Measurements from ENCODE around the gene TDP2. TPM values are rescaled to one million over a fixed set of nuclear protein-coding genes. Genes with fewer than 3 reads are reported as not detected.

TDP2 gene
- total RNA-seq, 2 experiments from 2014 or later: 27.2 to 39.6 TPM

GRCh38 chr6:24619661-24620060 lies 47.0 kb downstream of the TDP2 start:
- H4K20me1 ChIP-seq (ENCODE audit: insufficient read depth, low read length): no peaks in the 10 kb centered on the region
- H2AFZ ChIP-seq (ENCODE audit: low read length): no peak overlapping the region
- intact Hi-C loops (cut with micrococcal nuclease; ENCODE audit: unreplicated experiment): no loop called here
- no peaks in the 10 kb centered on the region for H3K9me2 ChIP-seq (ENCODE audit: insufficient read depth, low read length)
- no peak overlapping the region for H3K4me2 ChIP-seq (ENCODE audit: low read length)
- no TSS peak for BruUV-seq (replicated peaks)
- ChIA-PET CTCF (ENCODE audit: unreplicated experiment) (no interaction called here), POLR2A (interaction anchor here (0.6 to 1.5 kb wide), 2 partner anchors 18 to 35 kb away, joined by 3 to 5 read pairs; no protein-coding TSS in a partner anchor)
- no peaks in the 10 kb centered on the region for H3K79me2 ChIP-seq (ENCODE audit: insufficient read depth, low read depth, low read length)
- H3K27ac ChIP-seq (ENCODE audit: low read depth, low read length, poor library complexity, severe bottlenecking): no peak overlapping the region
- no peaks in the 10 kb centered on the region for H3K4me1 ChIP-seq (ENCODE audit: insufficient read depth, low read length, poor library complexity, severe bottlenecking)
- H3K9me3 ChIP-seq (ENCODE audit: low read length): no peaks in the 10 kb centered on the region
- no peak for DNase-seq (ENCODE audit: low spot score)
- no peak overlapping the region for H3K4me3 ChIP-seq (ENCODE audit: low read depth, low read length, poor library complexity, severe bottlenecking)
- no peaks in the 10 kb centered on the region for H3K36me3 ChIP-seq (ENCODE audit: insufficient read depth, low read length)
- TF ChIP-seq, protein P1, sequence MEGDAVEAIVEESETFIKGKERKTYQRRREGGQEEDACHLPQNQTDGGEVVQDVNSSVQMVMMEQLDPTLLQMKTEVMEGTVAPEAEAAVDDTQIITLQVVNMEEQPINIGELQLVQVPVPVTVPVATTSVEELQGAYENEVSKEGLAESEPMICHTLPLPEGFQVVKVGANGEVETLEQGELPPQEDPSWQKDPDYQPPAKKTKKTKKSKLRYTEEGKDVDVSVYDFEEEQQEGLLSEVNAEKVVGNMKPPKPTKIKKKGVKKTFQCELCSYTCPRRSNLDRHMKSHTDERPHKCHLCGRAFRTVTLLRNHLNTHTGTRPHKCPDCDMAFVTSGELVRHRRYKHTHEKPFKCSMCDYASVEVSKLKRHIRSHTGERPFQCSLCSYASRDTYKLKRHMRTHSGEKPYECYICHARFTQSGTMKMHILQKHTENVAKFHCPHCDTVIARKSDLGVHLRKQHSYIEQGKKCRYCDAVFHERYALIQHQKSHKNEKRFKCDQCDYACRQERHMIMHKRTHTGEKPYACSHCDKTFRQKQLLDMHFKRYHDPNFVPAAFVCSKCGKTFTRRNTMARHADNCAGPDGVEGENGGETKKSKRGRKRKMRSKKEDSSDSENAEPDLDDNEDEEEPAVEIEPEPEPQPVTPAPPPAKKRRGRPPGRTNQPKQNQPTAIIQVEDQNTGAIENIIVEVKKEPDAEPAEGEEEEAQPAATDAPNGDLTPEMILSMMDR (conservative IDR thresholded peaks at IDR 0.05; ENCODE audit: low read length): no peak
- no peak for TF ChIP-seq EZH2phosphoT487 (IDR thresholded peaks at IDR 0.05; ENCODE audit: borderline replicate concordance, low read depth, low read length)

- H3K27ac ChIP-seq (ENCODE audit: low read depth, low read length, poor library complexity, severe bottlenecking): no peak overlapping the region
- no peaks in the 10 kb centered on the region for H3K36me3 ChIP-seq (ENCODE audit: insufficient read depth, low read length)
- H4K20me1 ChIP-seq (ENCODE audit: insufficient read depth, low read length): no peaks in the 10 kb centered on the region
- no peak overlapping the region for H3K4me2 ChIP-seq (ENCODE audit: low read length)
- intact Hi-C loops (cut with micrococcal nuclease; ENCODE audit: unreplicated experiment): no loop called here
- H3K9me2 ChIP-seq (ENCODE audit: insufficient read depth, low read length): no peaks in the 10 kb centered on the region
- POLR2A ChIA-PET: interaction anchor here (0.7 to 1.1 kb wide), 2 partner anchors 8 to 1130 kb away, joined by 3 to 4 read pairs; no protein-coding TSS in a partner anchor
- CTCF ChIA-PET (ENCODE audit: unreplicated experiment): no interaction called here
- no peaks in the 10 kb centered on the region for H3K79me2 ChIP-seq (ENCODE audit: insufficient read depth, low read depth, low read length)
- no peak for DNase-seq (ENCODE audit: low spot score)
- H3K4me3 ChIP-seq (ENCODE audit: low read depth, low read length, poor library complexity, severe bottlenecking): no peak overlapping the region
- no peaks in the 10 kb centered on the region for H3K4me1 ChIP-seq (ENCODE audit: insufficient read depth, low read length, poor library complexity, severe bottlenecking)
- no TSS peak for BruUV-seq (replicated peaks)
- TF ChIP-seq EZH2phosphoT487 (IDR thresholded peaks at IDR 0.05; ENCODE audit: borderline replicate concordance, low read depth, low read length): no peak
- TF ChIP-seq, protein P1 (conservative IDR thresholded peaks at IDR 0.05; ENCODE audit: low read length): no peak
- H2AFZ ChIP-seq (ENCODE audit: low read length): no peak overlapping the region
- no peaks in the 10 kb centered on the region for H3K9me3 ChIP-seq (ENCODE audit: low read length)
These were observed 52.1 kb downstream of the TDP2 start for GRCh38 chr6:24614648-24615047.

DNA sequence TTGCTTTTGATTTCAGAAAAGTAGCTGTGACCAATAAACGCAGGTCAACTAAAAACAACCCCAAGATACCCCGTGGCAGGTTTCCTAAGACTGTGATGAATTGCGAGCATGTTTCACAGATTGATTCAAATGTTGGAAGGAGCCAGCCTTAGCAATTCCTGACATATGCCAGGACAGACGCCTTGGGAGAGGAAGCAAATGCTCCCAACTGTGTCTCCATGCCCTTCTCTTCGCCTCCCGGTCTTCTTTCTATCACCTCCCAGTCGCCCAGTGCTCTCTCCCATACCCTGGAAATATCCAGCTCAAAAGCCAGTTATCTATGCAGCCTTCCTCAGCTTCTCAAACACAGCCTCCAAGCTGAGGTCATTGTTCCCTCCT lies 52.7 kb downstream of the TDP2 start:
- Histone ChIP-seq H3K4me2 (ENCODE audit: low read length) (no peak overlapping the region), H2AFZ (ENCODE audit: low read length) (no peak overlapping the region), H3K27ac (ENCODE audit: low read depth, low read length, poor library complexity, severe bottlenecking) (no peak overlapping the region), H3K4me1 (ENCODE audit: insufficient read depth, low read length, poor library complexity, severe bottlenecking) (no peaks in the 10 kb centered on the region), H3K79me2 (ENCODE audit: insufficient read depth, low read depth, low read length) (no peaks in the 10 kb centered on the region), H3K9me2 (ENCODE audit: insufficient read depth, low read length) (no peaks in the 10 kb centered on the region), H3K4me3 (ENCODE audit: low read depth, low read length, poor library complexity, severe bottlenecking) (no peak overlapping the region), H3K36me3 (ENCODE audit: insufficient read depth, low read length) (no peaks in the 10 kb centered on the region), H3K9me3 (ENCODE audit: low read length) (no peaks in the 10 kb centered on the region), H4K20me1 (ENCODE audit: insufficient read depth, low read length) (no peaks in the 10 kb centered on the region)
- intact Hi-C loops (cut with micrococcal nuclease; ENCODE audit: unreplicated experiment): no loop called here
- ChIA-PET CTCF (ENCODE audit: unreplicated experiment) (no interaction called here), POLR2A (no interaction called here)
- BruUV-seq (replicated peaks): no TSS peak
- TF ChIP-seq, protein P1 (conservative IDR thresholded peaks at IDR 0.05; ENCODE audit: low read length): no peak
- no peak for TF ChIP-seq EZH2phosphoT487 (IDR thresholded peaks at IDR 0.05; ENCODE audit: borderline replicate concordance, low read depth, low read length)
- no peak for DNase-seq (ENCODE audit: low spot score)

All from OCI-LY7 (cell line).